A673 (cell line): ENCODE data around the gene METRNL. TPM values are rescaled to one million over a fixed set of nuclear protein-coding genes. Genes with fewer than 3 reads are reported as not detected.
"Not testable (repeated sequence)": the region's sequence is repeated elsewhere in the genome, so short reads cannot be mapped to it uniquely, and the experiment has no call there.

Experiments
- BruUV-seq: library from RNA; stranded (reverse); fragments of 400-500 nt; replicated peaks from 2 replicates; lab custom pipeline; 2021; lab: Mats Ljungman, UMichigan
- CTCF ChIA-PET: fragments of 300-600 bp; sonication (Branson Sonifier 250); formaldehyde crosslinking; loops from one replicate; lab custom pipeline; 2022; ENCODE audit warnings: antibody characterized with exemption; lab: Charles Lee
- POLR2A ChIA-PET: fragments of 300-600 bp; sonication (Branson Sonifier 250); formaldehyde crosslinking; loops from one replicate; lab custom pipeline; 2022; ENCODE audit warnings: antibody characterized with exemption; ENCODE audit not compliant: low non-redundant PET; lab: Charles Lee
- DNase-seq: peaks from one replicate; pipeline ENCODE4 v3.0.0-alpha.2; 2015; ENCODE audit warnings: low spot score
- H3K27ac ChIP-seq: fragments of 200-600 bp; sonication (generic); 2 replicates; pipeline ENCODE4 v1.5.1; 2016; ENCODE audit warnings: mixed run types, low read depth, mild to moderate bottlenecking, mixed read lengths, antibody characterized with exemption, low read length; ENCODE audit not compliant: poor library complexity, severe bottlenecking
- H3K27me3 ChIP-seq: fragments of 200-600 bp; sonication (generic); replicated peaks from 2 replicates; pipeline ENCODE4 v1.6.1; 2017; ENCODE audit warnings: mixed run types, low read depth, mild to moderate bottlenecking, mixed read lengths, antibody characterized with exemption, low read length; ENCODE audit not compliant: insufficient read depth, poor library complexity
- H3K36me3 ChIP-seq: fragments of 200-600 bp; sonication (generic); 2 replicates; pipeline ENCODE4 v1.6.1; 2016; ENCODE audit warnings: mixed run types, mild to moderate bottlenecking, mixed read lengths, antibody characterized with exemption, low read length; ENCODE audit not compliant: insufficient read depth, poor library complexity, severe bottlenecking
- H3K4me1 ChIP-seq: fragments of 200-600 bp; sonication (generic); 2 replicates; pipeline ENCODE4 v1.6.1; 2017; ENCODE audit warnings: mixed run types, mild to moderate bottlenecking, mixed read lengths, antibody characterized with exemption, low read length; ENCODE audit not compliant: insufficient read depth, poor library complexity, severe bottlenecking
- H3K4me3 ChIP-seq: fragments of 200-600 bp; sonication (generic); 2 replicates; pipeline ENCODE4 v1.5.1; 2016; ENCODE audit warnings: low read depth, mixed run types, mild to moderate bottlenecking, mixed read lengths, low read length; ENCODE audit not compliant: poor library complexity, severe bottlenecking
- H3K9me3 ChIP-seq: fragments of 200-600 bp; sonication (generic); 2 replicates; pipeline ENCODE4 v1.6.1; 2016; ENCODE audit warnings: mixed run types, low read depth, mild to moderate bottlenecking, mixed read lengths, antibody characterized with exemption, low read length; ENCODE audit not compliant: poor library complexity, severe bottlenecking
- CTCF ChIP-seq: fragments of 300-800, 200-600 bp; sonication (generic); conservative IDR thresholded peaks from 2 replicates; pipeline ENCODE4 v1.5.1; 2017; ENCODE audit warnings: low read depth, mild to moderate bottlenecking, antibody characterized with exemption, low read length, moderate library complexity, mixed read lengths
- EZH2 ChIP-seq: fragments of 200-600 bp; sonication (generic); IDR thresholded peaks from 2 replicates; pipeline ENCODE4 v1.6.1; 2017; ENCODE audit warnings: borderline replicate concordance, low read depth, mild to moderate bottlenecking, mixed read lengths, antibody characterized with exemption, low read length; ENCODE audit not compliant: poor library complexity, severe bottlenecking
- intact Hi-C: fragments of 100-400 bp; cut with micrococcal nuclease; formaldehyde crosslinking; loops from one replicate; pipeline ENCODE4 v1.10.0; 2022; ENCODE audit not compliant: unreplicated experiment
- total RNA-seq: library from RNA; stranded (reverse); gene quantifications from 2 replicates; pipeline ENCODE4 v1.2.3, GENCODE V29; 2021

The METRNL gene
- total RNA-seq, 1 experiment from 2014 or later = 16.5 TPM

GRCh38 chr17:83037874-83038165 lies 41.6 kb upstream of the METRNL start:
- H3K4me1 ChIP-seq = no peaks in the 10 kb centered on the region
- DNase-seq = no peak
- BruUV-seq = no TSS peak
- CTCF ChIA-PET = no interaction called here
- no peak for TF ChIP-seq EZH2
- TF ChIP-seq CTCF = no peak
- H3K4me3 ChIP-seq = no peak overlapping the region
- peaks cover 27% of the 10 kb centered on the region for H3K9me3 ChIP-seq
- peaks cover 11% of the 10 kb centered on the region for H3K36me3 ChIP-seq
- intact Hi-C loops = no loop called here
- H3K27ac ChIP-seq = no peak overlapping the region
- no peaks in the 10 kb centered on the region for H3K27me3 ChIP-seq
- POLR2A ChIA-PET = no interaction called here

GRCh38 chr17:83038983-83039382 lies 40.4 kb upstream of the METRNL start:
- CTCF ChIA-PET, POLR2A ChIA-PET, DNase-seq, BruUV-seq, intact Hi-C loops, H3K27ac ChIP-seq, H3K27me3 ChIP-seq, H3K4me3 ChIP-seq, H3K4me1 ChIP-seq: not testable (repeated sequence)
- Histone ChIP-seq H3K9me3 (peaks cover 30% of the 10 kb centered on the region), H3K36me3 (peaks cover 11% of the 10 kb centered on the region)

- peaks cover 11% of the 10 kb centered on the region for H3K36me3 ChIP-seq
- intact Hi-C loops = no loop called here
- H3K27me3 ChIP-seq = no peaks in the 10 kb centered on the region
- BruUV-seq = no TSS peak
- no peak for DNase-seq
- no peak overlapping the region for H3K27ac ChIP-seq
- ChIA-PET POLR2A (no interaction called here), CTCF (interaction anchor here (0.6 kb wide), 1 partner anchor 264 kb away, joined by 3 read pairs; no protein-coding TSS in a partner anchor)
- no peak overlapping the region for H3K4me3 ChIP-seq
- TF ChIP-seq CTCF (no peak), EZH2 (no peak)
- H3K9me3 ChIP-seq = peaks cover 30% of the 10 kb centered on the region
- no peaks in the 10 kb centered on the region for H3K4me1 ChIP-seq
These were observed 38.1 kb upstream of the METRNL start for GRCh38 chr17:83041305-83041704.

- ChIA-PET POLR2A (no interaction called here), CTCF (no interaction called here)
- Histone ChIP-seq H3K4me1 (no peaks in the 10 kb centered on the region), H3K27me3 (no peaks in the 10 kb centered on the region), H3K27ac (no peak overlapping the region), H3K36me3 (peaks cover 16% of the 10 kb centered on the region), H3K9me3 (peaks cover 30% of the 10 kb centered on the region), H3K4me3 (no peak overlapping the region)
- BruUV-seq = no TSS peak
- DNase-seq = no peak
- TF ChIP-seq EZH2 (no peak), CTCF (no peak)
- intact Hi-C loops = no loop called here
These were observed 36.8 kb upstream of the METRNL start for GRCh38 chr17:83042522-83043158.

GRCh38 chr17:83044479-83044878 lies 34.9 kb upstream of the METRNL start:
- Histone ChIP-seq H3K9me3 (peaks cover 30% of the 10 kb centered on the region), H3K36me3 (peaks cover 16% of the 10 kb centered on the region)
- POLR2A ChIA-PET, H3K27ac ChIP-seq, BruUV-seq, intact Hi-C loops, H3K4me3 ChIP-seq, H3K4me1 ChIP-seq, DNase-seq, H3K27me3 ChIP-seq, CTCF ChIA-PET: not testable (repeated sequence)
